Body of pancreas (tissue), 4 donors: ENCODE results near the gene MYL3.

Experiments used
- POLR2A ChIP-seq, 3 donors: fragments of 450-650 bp; IDR thresholded peaks; one replicate each; pipeline ENCODE4 v1.6.1; 2016; ENCODE audit warnings: antibody characterized with exemption in 3 of 3, mild to moderate bottlenecking in 2 of 3
- TF ChIP-seq, protein P1 (sequence below), 7 experiments: fragments of 450-650 bp in 4 of 7; fragments of 200-600 bp in 3 of 7; sonication (generic) in 3 of 7; IDR thresholded peaks; one replicate each; pipeline ENCODE4 v1.5.1; 2016 to 2019; ENCODE audit warnings: antibody characterized with exemption in 7 of 7

DNA sequence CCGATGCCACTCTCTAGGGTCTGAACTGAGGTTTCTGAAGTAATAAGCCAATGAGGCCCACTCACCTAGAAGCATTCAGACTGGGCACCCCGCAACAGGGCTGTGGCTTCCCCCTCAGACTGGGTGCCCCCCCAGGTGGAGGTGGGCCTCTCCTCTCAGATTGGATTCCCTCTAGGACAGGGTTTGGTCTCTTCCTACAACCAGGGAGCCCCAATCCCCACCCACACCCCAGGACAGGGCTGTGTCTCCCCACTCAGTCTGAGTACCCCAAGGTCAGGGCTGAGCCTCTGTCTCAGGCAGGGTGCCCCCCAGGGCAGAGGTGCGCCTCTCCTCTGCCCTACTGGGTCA is 41.9 kb upstream of the MYL3 start:
- no peak for TF ChIP-seq POLR2A (IDR thresholded peaks at IDR 0.05)
- TF ChIP-seq, protein P1, sequence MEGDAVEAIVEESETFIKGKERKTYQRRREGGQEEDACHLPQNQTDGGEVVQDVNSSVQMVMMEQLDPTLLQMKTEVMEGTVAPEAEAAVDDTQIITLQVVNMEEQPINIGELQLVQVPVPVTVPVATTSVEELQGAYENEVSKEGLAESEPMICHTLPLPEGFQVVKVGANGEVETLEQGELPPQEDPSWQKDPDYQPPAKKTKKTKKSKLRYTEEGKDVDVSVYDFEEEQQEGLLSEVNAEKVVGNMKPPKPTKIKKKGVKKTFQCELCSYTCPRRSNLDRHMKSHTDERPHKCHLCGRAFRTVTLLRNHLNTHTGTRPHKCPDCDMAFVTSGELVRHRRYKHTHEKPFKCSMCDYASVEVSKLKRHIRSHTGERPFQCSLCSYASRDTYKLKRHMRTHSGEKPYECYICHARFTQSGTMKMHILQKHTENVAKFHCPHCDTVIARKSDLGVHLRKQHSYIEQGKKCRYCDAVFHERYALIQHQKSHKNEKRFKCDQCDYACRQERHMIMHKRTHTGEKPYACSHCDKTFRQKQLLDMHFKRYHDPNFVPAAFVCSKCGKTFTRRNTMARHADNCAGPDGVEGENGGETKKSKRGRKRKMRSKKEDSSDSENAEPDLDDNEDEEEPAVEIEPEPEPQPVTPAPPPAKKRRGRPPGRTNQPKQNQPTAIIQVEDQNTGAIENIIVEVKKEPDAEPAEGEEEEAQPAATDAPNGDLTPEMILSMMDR (IDR thresholded peaks at IDR 0.05), result no peak
